Upper lobe of left lung (tissue), 6 donors: ENCODE results near the gene F11R. TPM values are rescaled to one million over a fixed set of nuclear protein-coding genes. Genes with fewer than 3 reads are reported as not detected.

Experiments
- ATAC-seq, 2 donors: fragments of 200-7000 bp; cut with Tn5 transposase; one replicate each; pipeline ENCODE4 v1.9.1; 2022; ENCODE audit warnings: mild to moderate bottlenecking in 2 of 2, moderate library complexity in 2 of 2; ENCODE audit not compliant: low FRiP score in 2 of 2
- DNase-seq, 2 donors: peaks; one replicate each; pipeline ENCODE4 v3.0.0-alpha.2; 2019 to 2020
- H3K27ac ChIP-seq, 4 donors: fragments of 200-600 bp; sonication (generic); one replicate each; pipeline ENCODE4 v1.5.1; 2016 to 2019
- H3K27me3 ChIP-seq, 4 donors: fragments of 200-600 bp; sonication (generic); one replicate each; pipeline ENCODE4 v1.5.1; 2017 to 2019
- H3K36me3 ChIP-seq, 4 donors: fragments of 200-600 bp; sonication (generic); one replicate each; pipeline ENCODE4 v1.5.1; 2016 to 2019
- H3K4me1 ChIP-seq, 4 donors: fragments of 200-600 bp; sonication (generic); one replicate each; pipeline ENCODE4 v1.5.1; 2018 to 2019
- H3K4me3 ChIP-seq, 4 donors: fragments of 200-600 bp; sonication (generic); one replicate each; pipeline ENCODE4 v1.5.1; 2017 to 2019; ENCODE audit warnings: mild to moderate bottlenecking in 2 of 4, moderate library complexity in 1 of 4
- H3K9me3 ChIP-seq, 4 donors: fragments of 200-600 bp; sonication (generic); one replicate each; pipeline ENCODE4 v1.5.1; 2018 to 2019
- EP300 ChIP-seq, 4 donors: sonication (generic); formaldehyde crosslinking; IDR thresholded peaks; one replicate each; pipeline ENCODE4 v1.5.1; 2017; ENCODE audit warnings: antibody characterized with exemption in 4 of 4, control low read depth in 2 of 4
- POLR2A ChIP-seq, 4 donors: fragments of 450-650 bp; IDR thresholded peaks; one replicate each; pipeline ENCODE4 v1.5.1; 2016 to 2017; ENCODE audit warnings: antibody characterized with exemption in 4 of 4, mild to moderate bottlenecking in 2 of 4
- POLR2AphosphoS5 ChIP-seq, 2 donors: sonication (generic); formaldehyde crosslinking; IDR thresholded peaks; one replicate each; pipeline ENCODE4 v1.5.1; 2017; ENCODE audit warnings: antibody characterized with exemption in 2 of 2
- WGBS, 2 donors: methylation state at CpG; one replicate each; pipeline ENCODE4 v1.1.5; 2017 to 2018; 5-methylcytosine and 5-hydroxymethylcytosine counted together
- total RNA-seq, 6 donors: library from RNA; depleted of rRNA in 4 of 6; stranded (reverse); fragments of >200 nt in 4 of 6; gene quantifications; one replicate each; pipeline versions ENCODE4 v1.1.0 to v1.2.1, GENCODE V29; 2016 to 2021
- TF ChIP-seq, protein P1 (sequence below), 6 experiments: fragments of 450-650 bp in 4 of 6; fragments of 200-600 bp in 2 of 6; sonication (generic) in 2 of 6; IDR thresholded peaks; one replicate each; pipeline ENCODE4 v1.5.1; 2016 to 2019; ENCODE audit warnings: antibody characterized with exemption in 6 of 6
- donor health status: DM: no; HTN: no; CAD: no; lungs with moderate emphysema.
- donor health status: DM: no; HTN: yes; CAD: no; lungs with severe emphysema.

Gene F11R
- total RNA-seq, 6 donors from 2014 or later = 99.0 to 209 (median 172) TPM

GRCh38 chr1:160978510-160978927 is 42.4 kb downstream of the F11R start:
- no peaks in the 10 kb centered on the region for H3K9me3 ChIP-seq
- no peaks in the 10 kb centered on the region for H3K36me3 ChIP-seq
- H3K4me1 ChIP-seq = peaks cover 7 to 13% (median 10%) of the 10 kb centered on the region in 4 donors
- ATAC-seq = no peak
- TF ChIP-seq EP300 (IDR thresholded peaks at IDR 0.05) = no peak
- TF ChIP-seq, protein P1, sequence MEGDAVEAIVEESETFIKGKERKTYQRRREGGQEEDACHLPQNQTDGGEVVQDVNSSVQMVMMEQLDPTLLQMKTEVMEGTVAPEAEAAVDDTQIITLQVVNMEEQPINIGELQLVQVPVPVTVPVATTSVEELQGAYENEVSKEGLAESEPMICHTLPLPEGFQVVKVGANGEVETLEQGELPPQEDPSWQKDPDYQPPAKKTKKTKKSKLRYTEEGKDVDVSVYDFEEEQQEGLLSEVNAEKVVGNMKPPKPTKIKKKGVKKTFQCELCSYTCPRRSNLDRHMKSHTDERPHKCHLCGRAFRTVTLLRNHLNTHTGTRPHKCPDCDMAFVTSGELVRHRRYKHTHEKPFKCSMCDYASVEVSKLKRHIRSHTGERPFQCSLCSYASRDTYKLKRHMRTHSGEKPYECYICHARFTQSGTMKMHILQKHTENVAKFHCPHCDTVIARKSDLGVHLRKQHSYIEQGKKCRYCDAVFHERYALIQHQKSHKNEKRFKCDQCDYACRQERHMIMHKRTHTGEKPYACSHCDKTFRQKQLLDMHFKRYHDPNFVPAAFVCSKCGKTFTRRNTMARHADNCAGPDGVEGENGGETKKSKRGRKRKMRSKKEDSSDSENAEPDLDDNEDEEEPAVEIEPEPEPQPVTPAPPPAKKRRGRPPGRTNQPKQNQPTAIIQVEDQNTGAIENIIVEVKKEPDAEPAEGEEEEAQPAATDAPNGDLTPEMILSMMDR (IDR thresholded peaks at IDR 0.05) = no peak
- TF ChIP-seq POLR2A (IDR thresholded peaks at IDR 0.05) = no peak
- TF ChIP-seq POLR2AphosphoS5 (IDR thresholded peaks at IDR 0.05) = no peak
- H3K4me3 ChIP-seq = no peak overlapping the region
- WGBS, 2 donors = 47 to 53% methylated on average over 11 of the region's 11 CpGs
- H3K27ac ChIP-seq = no peak overlapping the region
- peaks cover 0 to 13% (median 2%) of the 10 kb centered on the region in 4 donors for H3K27me3 ChIP-seq
- peak in 1 of 2 donors; percentile 41 for DNase-seq

DNA sequence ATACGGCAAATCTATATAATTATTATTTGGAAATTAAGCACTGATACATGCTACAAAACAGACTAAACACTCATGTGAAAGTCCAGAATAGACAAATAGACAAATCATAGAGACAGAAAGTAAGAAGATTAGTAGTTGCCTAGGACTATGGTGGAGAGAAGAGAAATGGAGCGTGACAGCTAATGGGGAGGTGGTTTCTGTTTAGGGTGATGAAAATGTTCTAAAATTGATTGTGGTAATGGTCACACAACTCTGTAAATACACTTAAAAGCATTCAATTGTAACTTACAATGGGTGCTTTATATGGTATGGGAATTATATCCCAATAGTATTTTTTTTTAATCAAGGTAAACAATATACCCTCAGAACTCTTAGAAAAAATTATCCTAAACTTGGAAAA is 45.9 kb downstream of the F11R start:
- TF ChIP-seq EP300 (IDR thresholded peaks at IDR 0.05) = no peak
- no peak for TF ChIP-seq POLR2AphosphoS5 (IDR thresholded peaks at IDR 0.05)
- TF ChIP-seq, protein P1 (IDR thresholded peaks at IDR 0.05) = no peak
- no peak for TF ChIP-seq POLR2A (IDR thresholded peaks at IDR 0.05)

GRCh38 chr1:160973491-160973890 is 47.5 kb downstream of the F11R start:
- ATAC-seq (no peak), DNase-seq (no peak)
- Histone ChIP-seq H3K9me3 (no peaks in the 10 kb centered on the region), H3K4me1 (no peaks in the 10 kb centered on the region), H3K27me3 (no peaks in the 10 kb centered on the region), H3K36me3 (no peaks in the 10 kb centered on the region), H3K27ac (no peak overlapping the region), H3K4me3 (no peak overlapping the region)
- 88 to 94% methylated on average over 4 of the region's 4 CpGs for WGBS, 2 donors
- TF ChIP-seq POLR2AphosphoS5 (IDR thresholded peaks at IDR 0.05) (no peak), EP300 (IDR thresholded peaks at IDR 0.05) (no peak), POLR2A (IDR thresholded peaks at IDR 0.05) (no peak)
- TF ChIP-seq, protein P1 (IDR thresholded peaks at IDR 0.05) = no peak

More for the DNA sequence above, 45.9 kb downstream of the F11R start:
- Histone ChIP-seq H3K9me3 (no peaks in the 10 kb centered on the region), H3K4me1 (no peaks in the 10 kb centered on the region), H3K36me3 (no peaks in the 10 kb centered on the region), H3K4me3 (no peak overlapping the region), H3K27ac (no peak overlapping the region), H3K27me3 (no peaks in the 10 kb centered on the region)
- ATAC-seq (no peak), DNase-seq (no peak)
- WGBS, 2 donors = 93 to 99% methylated on average over 2 of the region's 2 CpGs

GRCh38 chr1:160972939-160973338 is 48.0 kb downstream of the F11R start:
- no peaks in the 10 kb centered on the region for H3K36me3 ChIP-seq
- TF ChIP-seq, protein P1 (IDR thresholded peaks at IDR 0.05) = no peak
- H3K4me1 ChIP-seq = no peaks in the 10 kb centered on the region
- DNase-seq = no peak
- H3K27ac ChIP-seq = no peak overlapping the region
- WGBS, 2 donors = 65 to 83% methylated on average over 3 of the region's 3 CpGs
- no peaks in the 10 kb centered on the region for H3K9me3 ChIP-seq
- no peak for ATAC-seq
- H3K27me3 ChIP-seq = no peaks in the 10 kb centered on the region
- no peak overlapping the region for H3K4me3 ChIP-seq

GRCh38 chr1:160971618-160972056 is 49.3 kb downstream of the F11R start:
- Histone ChIP-seq H3K4me1 (no peaks in the 10 kb centered on the region), H3K27ac (no peak overlapping the region), H3K36me3 (no peaks in the 10 kb centered on the region), H3K9me3 (no peaks in the 10 kb centered on the region), H3K27me3 (no peaks in the 10 kb centered on the region), H3K4me3 (no peak overlapping the region)
- DNase-seq = no peak
- ATAC-seq = no peak
- TF ChIP-seq, protein P1 (IDR thresholded peaks at IDR 0.05) = no peak
- TF ChIP-seq EP300 (IDR thresholded peaks at IDR 0.05) (no peak), POLR2AphosphoS5 (IDR thresholded peaks at IDR 0.05) (no peak), POLR2A (IDR thresholded peaks at IDR 0.05) (no peak)
- 50 to 59% methylated on average over 6 of the region's 6 CpGs for WGBS, 2 donors
